Measurements from ENCODE around the gene CASP7. TPM values are rescaled to one million over a fixed set of nuclear protein-coding genes. Genes with fewer than 3 reads are reported as not detected.
"Not testable (repeated sequence)": the region's sequence is repeated elsewhere in the genome, so short reads cannot be mapped to it uniquely, and the experiment has no call there.

Gene CASP7
- total RNA-seq, 4 donors from 2014 or later: 20.0 to 37.8 (median 29.6) TPM

GRCh38 chr10:113650172-113650571 lies 29.5 kb upstream of the CASP7 start:
- Histone ChIP-seq H3K27ac (no peak overlapping the region), H3K36me3 (no peaks in the 10 kb centered on the region), H3K4me3 (no peak overlapping the region), H3K9me3 (no peaks in the 10 kb centered on the region), H3K27me3 (no peaks in the 10 kb centered on the region), H3K4me1 (peaks cover 12% of the 10 kb centered on the region)
- no peak for DNase-seq (ENCODE audit: low spot score in 2 of 2)
- 90% methylated on average over 2 of the region's 2 CpGs for WGBS
- no peak for TF ChIP-seq POLR2AphosphoS5 (IDR thresholded peaks at IDR 0.05)
- TF ChIP-seq EP300 (IDR thresholded peaks at IDR 0.05): no peak

- Histone ChIP-seq H3K27ac (no peak overlapping the region), H3K27me3 (no peaks in the 10 kb centered on the region), H3K9me3 (no peaks in the 10 kb centered on the region), H3K4me1 (peaks cover 3% of the 10 kb centered on the region), H3K36me3 (no peaks in the 10 kb centered on the region), H3K4me3 (no peak overlapping the region)
- TF ChIP-seq EP300 (IDR thresholded peaks at IDR 0.05): no peak
- no peak for TF ChIP-seq POLR2A (IDR thresholded peaks at IDR 0.05)
- no peak for TF ChIP-seq CTCF (IDR thresholded peaks at IDR 0.05)
- no peak for TF ChIP-seq POLR2AphosphoS5 (IDR thresholded peaks at IDR 0.05)
- WGBS: 94% methylated on average over 2 of the region's 2 CpGs
- DNase-seq (ENCODE audit: low spot score in 2 of 2): no peak
These were observed 28.7 kb upstream of the CASP7 start for GRCh38 chr10:113651021-113651420.

- WGBS: 23% methylated on average over 1 of the region's 1 CpG
- H3K27ac ChIP-seq: no peak overlapping the region
- H3K9me3 ChIP-seq: no peaks in the 10 kb centered on the region
- H3K36me3 ChIP-seq: no peaks in the 10 kb centered on the region
- DNase-seq (ENCODE audit: low spot score in 2 of 2): no peak
- TF ChIP-seq POLR2AphosphoS5 (IDR thresholded peaks at IDR 0.05) (no peak), CTCF (IDR thresholded peaks at IDR 0.05) (no peak), POLR2A (IDR thresholded peaks at IDR 0.05) (no peak), EP300 (IDR thresholded peaks at IDR 0.05) (no peak)
- no peak overlapping the region for H3K4me3 ChIP-seq
- no peaks in the 10 kb centered on the region for H3K4me1 ChIP-seq
- H3K27me3 ChIP-seq: no peaks in the 10 kb centered on the region
These were observed 27.8 kb upstream of the CASP7 start for GRCh38 chr10:113651898-113652297.

- 93% methylated on average over 3 of the region's 3 CpGs for WGBS
These were observed 27.3 kb upstream of the CASP7 start for GRCh38 chr10:113652456-113652855.

GRCh38 chr10:113656896-113657295 lies 22.8 kb upstream of the CASP7 start:
- Histone ChIP-seq H3K9me3 (no peaks in the 10 kb centered on the region), H3K27me3 (no peaks in the 10 kb centered on the region), H3K4me3 (no peak overlapping the region), H3K4me1 (no peaks in the 10 kb centered on the region), H3K36me3 (no peaks in the 10 kb centered on the region), H3K27ac (no peak overlapping the region)
- TF ChIP-seq CTCF (IDR thresholded peaks at IDR 0.05) (no peak), POLR2AphosphoS5 (IDR thresholded peaks at IDR 0.05) (no peak), EP300 (IDR thresholded peaks at IDR 0.05) (no peak), POLR2A (IDR thresholded peaks at IDR 0.05) (no peak)
- WGBS: 54% methylated on average over 2 of the region's 2 CpGs
- no peak for DNase-seq (ENCODE audit: low spot score in 2 of 2)

More at GRCh38 chr10:113652456-113652855, 27.3 kb upstream of the CASP7 start:
- not testable (repeated sequence) for H3K4me3 ChIP-seq; H3K27ac ChIP-seq; H3K9me3 ChIP-seq; H3K27me3 ChIP-seq; H3K36me3 ChIP-seq; DNase-seq (ENCODE audit: low spot score in 2 of 2); H3K4me1 ChIP-seq

- Histone ChIP-seq H3K4me3 (no peak overlapping the region), H3K27me3 (no peaks in the 10 kb centered on the region), H3K36me3 (no peaks in the 10 kb centered on the region), H3K4me1 (no peaks in the 10 kb centered on the region), H3K9me3 (no peaks in the 10 kb centered on the region), H3K27ac (no peak overlapping the region)
- TF ChIP-seq POLR2AphosphoS5 (IDR thresholded peaks at IDR 0.05) (no peak), EP300 (IDR thresholded peaks at IDR 0.05) (no peak), POLR2A (IDR thresholded peaks at IDR 0.05) (no peak), CTCF (IDR thresholded peaks at IDR 0.05) (no peak)
- no peak for DNase-seq (ENCODE audit: low spot score in 2 of 2)
These were observed 22.2 kb upstream of the CASP7 start for GRCh38 chr10:113657544-113657943.
